ENCODE measurements around the gene SLC25A29.
"Not testable (repeated sequence)": the region's sequence is repeated elsewhere in the genome, so short reads cannot be mapped to it uniquely, and the experiment has no call there.

SLC25A29 gene

DNA sequence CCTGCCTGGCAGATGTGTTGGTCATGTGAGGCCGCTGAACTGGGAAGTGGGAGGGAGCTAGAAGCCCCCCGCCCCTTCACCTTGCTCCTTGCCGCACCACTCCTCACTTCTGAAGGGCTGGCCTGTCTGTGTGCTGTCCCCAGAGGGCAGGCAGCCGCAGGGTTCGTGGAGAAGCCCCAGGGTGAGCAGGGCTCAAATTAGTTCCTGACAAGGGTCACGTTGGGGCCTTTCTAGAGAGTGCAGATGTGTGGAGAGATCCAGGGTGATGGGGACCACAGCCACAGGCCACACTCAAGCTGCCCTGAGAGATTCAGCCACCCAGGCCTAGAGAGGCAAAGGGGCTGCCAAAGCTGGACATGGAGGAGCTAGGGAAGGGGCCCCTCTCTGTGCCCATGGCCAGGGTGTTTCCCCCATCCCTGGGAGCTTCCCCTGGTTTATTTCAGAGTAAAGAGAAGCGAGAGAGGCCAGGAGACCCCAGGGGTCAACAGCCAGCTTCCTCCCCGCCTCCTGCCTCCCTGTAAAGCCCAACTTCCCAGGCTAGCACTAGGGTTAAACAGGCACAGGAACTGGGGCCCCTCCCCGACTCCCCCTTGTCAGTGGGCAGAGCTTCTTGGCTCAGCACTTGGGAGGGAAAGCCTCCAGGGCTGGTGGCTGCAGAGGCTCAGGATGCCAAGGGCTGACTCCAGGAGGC, 16.2 kb downstream of the SLC25A29 start:
- no peak overlapping the region for H3K4me3 ChIP-seq (ENCODE audit: severe bottlenecking)
- H3K36me3 ChIP-seq (ENCODE audit: low read depth), result peaks cover 6% of the 10 kb centered on the region
- no peaks in the 10 kb centered on the region for H3K27me3 ChIP-seq (ENCODE audit: insufficient read depth, poor library complexity, severe bottlenecking)
- no peaks in the 10 kb centered on the region for H3K4me1 ChIP-seq (ENCODE audit: insufficient read depth, poor library complexity, severe bottlenecking)
- ATAC-seq (ENCODE audit: low read depth), result no peak
- TF ChIP-seq, protein P1, sequence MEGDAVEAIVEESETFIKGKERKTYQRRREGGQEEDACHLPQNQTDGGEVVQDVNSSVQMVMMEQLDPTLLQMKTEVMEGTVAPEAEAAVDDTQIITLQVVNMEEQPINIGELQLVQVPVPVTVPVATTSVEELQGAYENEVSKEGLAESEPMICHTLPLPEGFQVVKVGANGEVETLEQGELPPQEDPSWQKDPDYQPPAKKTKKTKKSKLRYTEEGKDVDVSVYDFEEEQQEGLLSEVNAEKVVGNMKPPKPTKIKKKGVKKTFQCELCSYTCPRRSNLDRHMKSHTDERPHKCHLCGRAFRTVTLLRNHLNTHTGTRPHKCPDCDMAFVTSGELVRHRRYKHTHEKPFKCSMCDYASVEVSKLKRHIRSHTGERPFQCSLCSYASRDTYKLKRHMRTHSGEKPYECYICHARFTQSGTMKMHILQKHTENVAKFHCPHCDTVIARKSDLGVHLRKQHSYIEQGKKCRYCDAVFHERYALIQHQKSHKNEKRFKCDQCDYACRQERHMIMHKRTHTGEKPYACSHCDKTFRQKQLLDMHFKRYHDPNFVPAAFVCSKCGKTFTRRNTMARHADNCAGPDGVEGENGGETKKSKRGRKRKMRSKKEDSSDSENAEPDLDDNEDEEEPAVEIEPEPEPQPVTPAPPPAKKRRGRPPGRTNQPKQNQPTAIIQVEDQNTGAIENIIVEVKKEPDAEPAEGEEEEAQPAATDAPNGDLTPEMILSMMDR (IDR thresholded peaks at IDR 0.05; ENCODE audit: poor library complexity, severe bottlenecking), result no peak
- DNase-seq (ENCODE audit: low spot score), result no peak
- H3K9me3 ChIP-seq (ENCODE audit: severe bottlenecking), result no peaks in the 10 kb centered on the region
- H3K27ac ChIP-seq (ENCODE audit: poor library complexity, severe bottlenecking), result no peak overlapping the region

DNA sequence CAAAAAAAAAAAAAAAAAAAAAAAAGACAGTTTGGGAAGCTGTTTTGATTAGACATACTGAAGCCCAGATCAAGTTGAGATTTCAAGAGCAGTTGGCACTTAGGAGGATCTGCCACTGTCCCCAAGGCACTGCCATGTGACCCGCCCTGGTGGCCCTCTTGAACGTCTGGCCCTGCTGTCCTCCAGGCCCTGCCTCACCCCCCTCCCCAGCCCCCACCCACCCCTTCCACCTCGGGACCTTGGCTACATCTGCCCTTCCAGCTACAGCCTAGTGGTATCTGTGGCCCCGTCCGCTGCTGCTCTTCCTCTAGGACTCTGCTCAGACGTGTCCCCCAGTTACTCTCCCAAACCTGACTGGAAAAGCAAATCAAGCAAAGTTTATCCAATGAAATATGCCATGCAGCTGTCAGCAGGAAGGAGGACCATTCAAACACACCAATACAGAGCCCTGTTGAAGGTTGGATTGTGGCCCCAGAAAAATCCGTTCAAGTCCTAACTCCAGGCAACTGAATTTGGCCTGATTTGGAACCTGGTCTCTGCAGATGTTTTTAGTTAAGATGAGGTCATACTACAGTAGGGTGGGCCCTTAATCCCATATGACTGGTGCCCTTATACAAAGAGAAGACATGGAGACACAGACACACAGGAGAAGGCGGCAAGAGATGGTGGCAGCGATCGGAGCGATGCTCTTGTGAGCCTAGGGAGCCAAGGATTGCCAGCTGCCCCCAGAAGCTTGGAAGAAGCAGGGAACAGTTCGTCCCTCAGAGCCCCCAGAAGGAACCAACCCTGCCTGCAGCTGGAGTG, 17.7 kb downstream of the SLC25A29 start:
- DNase-seq (ENCODE audit: low spot score) (no peak), ATAC-seq (ENCODE audit: low read depth) (no peak)
- Histone ChIP-seq H3K9me3 (ENCODE audit: severe bottlenecking) (no peaks in the 10 kb centered on the region), H3K27me3 (ENCODE audit: insufficient read depth, poor library complexity, severe bottlenecking) (no peaks in the 10 kb centered on the region), H3K4me3 (ENCODE audit: severe bottlenecking) (no peak overlapping the region), H3K36me3 (ENCODE audit: low read depth) (peaks cover 6% of the 10 kb centered on the region), H3K27ac (ENCODE audit: poor library complexity, severe bottlenecking) (no peak overlapping the region), H3K4me1 (ENCODE audit: insufficient read depth, poor library complexity, severe bottlenecking) (no peaks in the 10 kb centered on the region)
- TF ChIP-seq, protein P1 (IDR thresholded peaks at IDR 0.05; ENCODE audit: poor library complexity, severe bottlenecking), result no peak

DNA sequence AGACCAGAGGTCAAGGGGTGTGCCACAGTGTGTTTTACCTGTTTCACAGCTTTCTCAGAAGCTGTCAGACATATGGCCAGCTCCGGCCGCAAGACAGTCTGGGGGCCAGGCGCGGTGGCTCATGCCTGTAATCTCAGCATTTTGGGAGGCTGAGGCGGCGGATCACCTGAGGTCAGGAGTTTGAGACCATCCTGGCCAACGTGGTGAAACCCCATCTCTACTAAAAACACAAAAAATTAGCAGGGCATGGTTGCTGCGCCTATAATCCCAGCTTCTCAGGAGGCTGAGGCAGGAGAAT, 18.3 kb downstream of the SLC25A29 start:
- not testable (repeated sequence) for ATAC-seq (ENCODE audit: low read depth); H3K27ac ChIP-seq (ENCODE audit: poor library complexity, severe bottlenecking); DNase-seq (ENCODE audit: low spot score); H3K4me1 ChIP-seq (ENCODE audit: insufficient read depth, poor library complexity, severe bottlenecking); H3K36me3 ChIP-seq (ENCODE audit: low read depth); H3K9me3 ChIP-seq (ENCODE audit: severe bottlenecking); H3K4me3 ChIP-seq (ENCODE audit: severe bottlenecking); H3K27me3 ChIP-seq (ENCODE audit: insufficient read depth, poor library complexity, severe bottlenecking)

DNA sequence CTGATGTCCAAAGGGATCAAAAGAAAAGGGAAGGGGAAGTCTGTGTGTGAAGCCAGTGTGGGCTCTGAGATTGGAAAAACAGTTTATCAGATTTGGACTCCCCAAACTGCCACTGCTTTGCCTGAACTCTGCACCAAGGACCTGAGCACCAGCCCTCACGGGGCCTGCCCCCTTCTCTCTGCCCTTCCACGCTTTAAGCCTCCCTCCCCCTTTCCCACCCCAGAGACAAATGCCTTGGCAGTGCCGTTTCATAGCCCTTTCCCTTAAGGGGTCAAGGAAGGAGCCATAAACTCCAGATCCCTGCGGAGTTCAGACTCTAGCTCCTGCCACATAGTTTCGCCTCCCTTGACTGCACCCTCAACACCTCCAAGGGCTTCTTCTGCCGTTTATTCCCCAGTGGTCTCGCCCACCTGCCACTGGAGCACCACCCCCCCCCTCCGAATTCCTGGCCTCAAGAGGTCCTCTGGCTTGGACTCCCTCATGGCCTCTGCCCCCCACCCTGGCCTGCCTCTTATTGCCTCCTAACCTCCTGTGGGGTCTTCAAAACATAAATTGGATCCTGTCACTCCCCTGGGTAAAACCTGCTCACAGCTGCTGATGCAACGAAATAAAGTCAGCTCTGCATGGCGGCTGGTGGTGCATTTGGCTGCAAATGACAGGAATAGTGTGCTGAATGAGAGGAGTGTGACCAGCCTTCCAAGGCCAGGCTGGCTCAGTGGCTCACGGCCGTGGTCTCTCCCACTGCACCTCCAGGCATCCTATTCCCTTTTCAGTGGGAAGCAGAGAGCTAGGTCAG, 18.8 kb downstream of the SLC25A29 start:
- Histone ChIP-seq H3K4me3 (ENCODE audit: severe bottlenecking) (no peak overlapping the region), H3K36me3 (ENCODE audit: low read depth) (peaks cover 6% of the 10 kb centered on the region), H3K27ac (ENCODE audit: poor library complexity, severe bottlenecking) (no peak overlapping the region), H3K9me3 (ENCODE audit: severe bottlenecking) (no peaks in the 10 kb centered on the region), H3K27me3 (ENCODE audit: insufficient read depth, poor library complexity, severe bottlenecking) (no peaks in the 10 kb centered on the region), H3K4me1 (ENCODE audit: insufficient read depth, poor library complexity, severe bottlenecking) (peaks cover 8% of the 10 kb centered on the region)
- no peak for DNase-seq (ENCODE audit: low spot score)
- no peak for ATAC-seq (ENCODE audit: low read depth)
- TF ChIP-seq, protein P1 (IDR thresholded peaks at IDR 0.05; ENCODE audit: poor library complexity, severe bottlenecking), result no peak

DNA sequence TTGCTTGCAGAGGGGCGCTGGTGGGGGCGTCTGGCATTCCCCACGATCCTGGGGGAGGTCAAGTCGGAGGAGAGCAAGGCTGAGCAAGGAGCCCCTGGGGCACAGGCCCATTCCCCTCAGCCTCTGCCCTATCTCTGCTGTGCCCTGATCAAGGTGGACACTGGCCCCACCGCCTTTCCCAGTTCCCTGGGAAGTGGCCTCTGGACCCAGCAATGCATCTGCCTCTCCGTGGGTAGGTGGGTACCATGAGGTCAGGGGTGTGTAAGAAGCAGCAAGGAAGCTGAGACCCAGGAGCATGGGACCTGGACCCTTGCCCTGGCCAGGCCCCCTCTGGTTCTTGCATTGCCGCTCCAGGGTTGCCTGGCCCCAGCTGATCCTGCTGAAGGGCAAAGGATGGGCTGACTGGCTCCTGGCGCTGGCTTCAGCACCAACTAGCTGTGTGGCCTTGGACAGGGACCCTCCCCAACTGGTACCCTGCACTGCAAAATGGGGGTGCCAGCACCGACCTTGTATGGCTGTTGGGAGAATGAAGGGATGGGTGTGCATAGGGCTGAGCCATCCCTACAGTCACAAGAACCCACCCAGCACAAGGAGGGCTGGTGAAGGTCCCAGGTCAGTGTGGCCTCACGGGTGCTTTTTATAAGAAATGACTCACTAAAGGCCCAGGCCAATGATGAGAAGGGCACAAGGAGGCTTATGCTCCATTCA, 19.6 kb downstream of the SLC25A29 start:
- Histone ChIP-seq H3K27me3 (ENCODE audit: insufficient read depth, poor library complexity, severe bottlenecking) (no peaks in the 10 kb centered on the region), H3K4me3 (ENCODE audit: severe bottlenecking) (no peak overlapping the region), H3K36me3 (ENCODE audit: low read depth) (peaks cover 6% of the 10 kb centered on the region), H3K27ac (ENCODE audit: poor library complexity, severe bottlenecking) (no peak overlapping the region), H3K4me1 (ENCODE audit: insufficient read depth, poor library complexity, severe bottlenecking) (peaks cover 11% of the 10 kb centered on the region), H3K9me3 (ENCODE audit: severe bottlenecking) (no peaks in the 10 kb centered on the region)
- TF ChIP-seq, protein P1 (IDR thresholded peaks at IDR 0.05; ENCODE audit: poor library complexity, severe bottlenecking), result no peak
- no peak for ATAC-seq (ENCODE audit: low read depth)
- DNase-seq (ENCODE audit: low spot score), result no peak
